Stomach (tissue), 4 donors: ENCODE measurements around the gene HORMAD2.

Source experiments
- CTCF ChIP-seq, 7 experiments: fragments of 450-650 bp in 4 of 7; fragments of 200-600 bp in 3 of 7; sonication (generic) in 3 of 7; IDR thresholded peaks; one replicate each; pipeline ENCODE4 v1.5.1; 2016 to 2019; ENCODE audit warnings: antibody characterized with exemption in 7 of 7, control low read depth in 2 of 7, mild to moderate bottlenecking in 1 of 7
- EP300 ChIP-seq: sonication (generic); formaldehyde crosslinking; IDR thresholded peaks from one replicate; pipeline ENCODE4 v1.6.1; 2017; ENCODE audit warnings: antibody characterized with exemption
- POLR2A ChIP-seq, 4 donors: fragments of 450-650 bp; IDR thresholded peaks; one replicate each; pipeline ENCODE4 v1.6.1; 2016; ENCODE audit warnings: antibody characterized with exemption in 4 of 4, control low read depth in 2 of 4, mild to moderate bottlenecking in 1 of 4, moderate library complexity in 1 of 4
- POLR2AphosphoS5 ChIP-seq, 3 donors: sonication (generic); formaldehyde crosslinking; IDR thresholded peaks; one replicate each; pipeline ENCODE4 v1.6.1; 2016; ENCODE audit warnings: antibody characterized with exemption in 3 of 3

GRCh38 chr22:30185129-30185528, 104.9 kb downstream of the HORMAD2 start:
- no peak for TF ChIP-seq POLR2A (IDR thresholded peaks at IDR 0.05)
- TF ChIP-seq EP300 = no peak
- no peak for TF ChIP-seq CTCF (IDR thresholded peaks at IDR 0.05)
- no peak for TF ChIP-seq POLR2AphosphoS5 (IDR thresholded peaks at IDR 0.05)
